SK-N-SH treated with all-trans-retinoic acid at 6 μM for 48 hours (cell line): ENCODE data around the gene OR2L8.

ENCODE experiments used
- ATAC-seq: fragments of 200-7000 bp; cut with Tn5 transposase; 3 replicates; pipeline ENCODE4 v1.9.1; 2020; ENCODE audit warnings: mild to moderate bottlenecking, moderate library complexity
- ARNTL ChIP-seq: fragments of 450-650 bp; formaldehyde crosslinking; IDR thresholded peaks from 2 replicates; pipeline ENCODE4 v1.5.0; 2020; ENCODE audit warnings: low read depth, mild to moderate bottlenecking, moderate library complexity, borderline replicate concordance
- BACH2 ChIP-seq: fragments of 250-450 bp; sonication (Bioruptor Pico); IDR thresholded peaks from 2 replicates; pipeline ENCODE4 v1.9.0; 2021; ENCODE audit warnings: mild to moderate bottlenecking, borderline replicate concordance
- CREB5 ChIP-seq: fragments of 250-450 bp; sonication (Bioruptor Pico); IDR thresholded peaks from 2 replicates; pipeline ENCODE4 v1.5.1; 2020; ENCODE audit warnings: low read depth, mild to moderate bottlenecking, moderate library complexity
- CSDC2 ChIP-seq: fragments of 250-450 bp; sonication (Bioruptor Pico); IDR thresholded peaks from 2 replicates; pipeline ENCODE4 v1.5.0; 2020; ENCODE audit warnings: mild to moderate bottlenecking, moderate library complexity
- ESRRG ChIP-seq: fragments of 250-450 bp; sonication (Bioruptor Pico); IDR thresholded peaks from 2 replicates; pipeline ENCODE4 v1.6.1; 2021; ENCODE audit warnings: mild to moderate bottlenecking
- GLIS3 ChIP-seq: fragments of 250-450 bp; sonication (Bioruptor Pico); IDR thresholded peaks from 2 replicates; pipeline ENCODE4 v1.5.0; 2020; ENCODE audit warnings: mild to moderate bottlenecking, moderate library complexity
- ISL1 ChIP-seq: fragments of 250-450 bp; sonication (Bioruptor Pico); IDR thresholded peaks from 2 replicates; pipeline ENCODE4 v2.1.2; 2022; ENCODE audit warnings: mild to moderate bottlenecking, moderate library complexity
- OSR1 ChIP-seq: fragments of 250-450 bp; sonication (Bioruptor Pico); IDR thresholded peaks from 2 replicates; pipeline ENCODE4 v1.8.0; 2022; ENCODE audit warnings: moderate library complexity, mild to moderate bottlenecking, inconsistent platforms
- PATZ1 ChIP-seq: fragments of 250-450 bp; sonication (Bioruptor Pico); IDR thresholded peaks from 2 replicates; pipeline ENCODE4 v1.8.0; 2020; ENCODE audit warnings: mild to moderate bottlenecking, moderate library complexity, borderline replicate concordance
- POU6F1 ChIP-seq: fragments of 250-450 bp; sonication (Bioruptor Pico); IDR thresholded peaks from 2 replicates; pipeline ENCODE4 v1.8.0; 2021; ENCODE audit warnings: low read depth, mild to moderate bottlenecking, moderate library complexity, borderline replicate concordance
- PPARA ChIP-seq: fragments of 250-450 bp; sonication (Bioruptor Pico); IDR thresholded peaks from 2 replicates; pipeline ENCODE4 v1.5.0; 2020; ENCODE audit warnings: mild to moderate bottlenecking, borderline replicate concordance
- RARB ChIP-seq: fragments of 250-450 bp; sonication (Bioruptor Pico); IDR thresholded peaks from 2 replicates; pipeline ENCODE4 v1.8.0; 2021; ENCODE audit warnings: mild to moderate bottlenecking, moderate library complexity
- SNAI2 ChIP-seq: fragments of 250-450 bp; sonication (Bioruptor Pico); IDR thresholded peaks from 2 replicates; pipeline ENCODE4 v1.5.0; 2020; ENCODE audit warnings: mild to moderate bottlenecking, moderate library complexity
- TCF4 ChIP-seq: fragments of 250-450 bp; sonication (Bioruptor Pico); IDR thresholded peaks from 2 replicates; pipeline ENCODE4 v1.8.0; 2021; ENCODE audit warnings: mild to moderate bottlenecking, moderate library complexity, borderline replicate concordance
- TOX ChIP-seq: fragments of 250-450 bp; sonication (Bioruptor Pico); IDR thresholded peaks from 2 replicates; pipeline ENCODE4 v1.8.0; 2021; ENCODE audit warnings: mild to moderate bottlenecking, moderate library complexity, borderline replicate concordance
- TSHZ2 ChIP-seq: fragments of 250-450 bp; sonication (Bioruptor Pico); IDR thresholded peaks from 2 replicates; pipeline ENCODE4 v1.5.0; 2020; ENCODE audit warnings: mild to moderate bottlenecking, moderate library complexity
- ZC3H10 ChIP-seq: fragments of 250-450 bp; sonication (Bioruptor Pico); IDR thresholded peaks from 2 replicates; pipeline ENCODE4 v1.5.1; 2021; ENCODE audit warnings: mild to moderate bottlenecking, moderate library complexity
- ZFP3 ChIP-seq: fragments of 250-450 bp; sonication (Bioruptor Pico); IDR thresholded peaks from 2 replicates; pipeline ENCODE4 v1.5.0; 2020; ENCODE audit warnings: mild to moderate bottlenecking, moderate library complexity
- ZFP30 ChIP-seq: fragments of 450-650 bp; formaldehyde crosslinking; IDR thresholded peaks from 2 replicates; pipeline ENCODE4 v1.5.0; 2022; ENCODE audit warnings: mild to moderate bottlenecking, moderate library complexity
- ZNF565 ChIP-seq: fragments of 450-650 bp; formaldehyde crosslinking; conservative IDR thresholded peaks from 2 replicates; pipeline ENCODE4 v1.5.0; 2020; ENCODE audit warnings: low read depth, mild to moderate bottlenecking, moderate library complexity
- ZNF70 ChIP-seq: fragments of 450-650 bp; formaldehyde crosslinking; IDR thresholded peaks from 2 replicates; pipeline ENCODE4 v1.5.0; 2020; ENCODE audit warnings: mild to moderate bottlenecking, moderate library complexity
- ZNF8 ChIP-seq: fragments of 450-650 bp; formaldehyde crosslinking; IDR thresholded peaks from 2 replicates; pipeline ENCODE4 v1.5.0; 2020; ENCODE audit warnings: mild to moderate bottlenecking, moderate library complexity

The OR2L8 gene

GRCh38 chr1:247964933-247965332, 16.3 kb downstream of the OR2L8 start, which contains the start of gene OR2AK2:
TSS of gene OR2AK2 (plus strand) at chr1:247965233. CDS start at chr1:247965377, 144 bp downstream.
- TF ChIP-seq BACH2 (no peak), ZFP3 (CRISPR knock-in tag) (no peak), ESRRG (CRISPR knock-in tag) (no peak), TCF4 (no peak)
- no peak for ATAC-seq

GRCh38 chr1:247966532-247967204, 18.0 kb downstream of the OR2L8 start:
- TF ChIP-seq ZFP3 (CRISPR knock-in tag) = no peak
- no peak for TF ChIP-seq ZNF565
- TF ChIP-seq ESRRG (CRISPR knock-in tag) = no peak
- no peak for TF ChIP-seq ZNF8
- TF ChIP-seq PPARA = no peak
- TF ChIP-seq BACH2 = no peak
- TF ChIP-seq ZC3H10 = no peak
- TF ChIP-seq CSDC2 (CRISPR knock-in tag) = no peak
- no peak for TF ChIP-seq POU6F1
- no peak for ATAC-seq

GRCh38 chr1:247992986-247993385, 44.3 kb downstream of the OR2L8 start:
- ATAC-seq = no peak
- TF ChIP-seq ZC3H10 (no peak), TOX (no peak), SNAI2 (CRISPR knock-in tag) (no peak), BACH2 (no peak), CSDC2 (CRISPR knock-in tag) (no peak), TSHZ2 (CRISPR knock-in tag) (no peak), ESRRG (CRISPR knock-in tag) (no peak), GLIS3 (CRISPR knock-in tag) (no peak), POU6F1 (no peak), TCF4 (no peak), ARNTL (CRISPR knock-in tag) (no peak), OSR1 (CRISPR knock-in tag) (no peak)

GRCh38 chr1:247998811-247999210, 50.2 kb downstream of the OR2L8 start:
- no peak for ATAC-seq
- TF ChIP-seq ESRRG (CRISPR knock-in tag) = no peak
- TF ChIP-seq ARNTL (CRISPR knock-in tag) = no peak
- no peak for TF ChIP-seq CREB5 (CRISPR knock-in tag)
- TF ChIP-seq ISL1 (CRISPR knock-in tag) = no peak
- no peak for TF ChIP-seq ZNF565
- TF ChIP-seq OSR1 (CRISPR knock-in tag) = no peak
- no peak for TF ChIP-seq POU6F1
- TF ChIP-seq PPARA = no peak
- no peak for TF ChIP-seq BACH2
- TF ChIP-seq TCF4 = no peak
- TF ChIP-seq GLIS3 (CRISPR knock-in tag) = no peak
- TF ChIP-seq RARB (CRISPR knock-in tag) = no peak
- TF ChIP-seq TOX = no peak
- no peak for TF ChIP-seq ZNF70 (CRISPR knock-in tag)
- TF ChIP-seq ZFP30 = no peak
- TF ChIP-seq ZFP3 (CRISPR knock-in tag) = no peak
- TF ChIP-seq PATZ1 (CRISPR knock-in tag) = no peak
